Fibroblast of lung (primary cell): ENCODE data around the gene NUP43.

Experiments
- EZH2 ChIP-seq: IDR thresholded peaks from 2 replicates; pipeline ENCODE4 v1.5.1; 2012; ENCODE audit warnings: low read length, control low read depth, mild to moderate bottlenecking; ENCODE audit errors: missing control alignments
- TF ChIP-seq, protein P1 (sequence below), 2 donors: IDR thresholded peaks in 1 of 2; conservative IDR thresholded peaks in 1 of 2; 1 replicate in 1 of 2; 2 replicates in 1 of 2; pipeline ENCODE4 v1.5.1; 2011 to 2012; ENCODE audit warnings: low read length in 2 of 2, control low read depth in 1 of 2, inconsistent platforms in 1 of 2, low read depth in 1 of 2, mild to moderate bottlenecking in 1 of 2

DNA sequence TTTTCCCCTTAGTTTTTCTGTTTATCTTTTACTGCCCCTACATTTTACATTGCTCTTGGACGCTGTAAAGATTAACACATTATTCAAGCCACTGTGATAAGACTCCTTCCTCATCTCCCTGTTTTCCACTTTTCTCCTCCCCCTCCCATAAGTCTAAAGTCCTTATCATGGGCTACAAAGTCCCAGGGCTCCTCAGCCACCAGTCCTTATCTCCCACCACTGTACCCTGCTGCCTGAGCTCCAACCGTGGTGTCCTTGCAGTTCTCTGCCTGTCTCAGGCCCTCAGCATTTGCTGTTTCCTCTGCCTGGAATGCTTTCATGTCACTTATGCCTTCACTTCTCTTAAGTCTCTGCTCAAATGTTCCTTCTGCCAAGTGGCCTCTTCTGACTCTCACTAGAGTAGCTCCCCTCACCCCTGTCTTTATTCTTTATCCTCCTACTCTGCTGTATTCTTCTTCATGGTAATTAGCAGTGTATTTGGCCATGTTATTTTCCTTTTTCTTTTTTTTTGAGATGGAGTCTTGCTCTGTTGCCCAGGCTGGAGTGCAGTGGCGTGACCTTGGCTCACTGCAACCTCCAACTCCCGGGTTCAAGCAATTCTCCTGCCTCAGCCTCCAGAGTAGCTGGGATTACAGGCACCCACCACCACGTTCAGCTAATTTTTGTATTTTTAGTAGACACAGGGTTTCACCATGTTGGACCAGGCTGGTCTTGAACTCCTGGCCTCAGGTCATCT is 17.7 kb downstream of the NUP43 start:
- TF ChIP-seq, protein P1, sequence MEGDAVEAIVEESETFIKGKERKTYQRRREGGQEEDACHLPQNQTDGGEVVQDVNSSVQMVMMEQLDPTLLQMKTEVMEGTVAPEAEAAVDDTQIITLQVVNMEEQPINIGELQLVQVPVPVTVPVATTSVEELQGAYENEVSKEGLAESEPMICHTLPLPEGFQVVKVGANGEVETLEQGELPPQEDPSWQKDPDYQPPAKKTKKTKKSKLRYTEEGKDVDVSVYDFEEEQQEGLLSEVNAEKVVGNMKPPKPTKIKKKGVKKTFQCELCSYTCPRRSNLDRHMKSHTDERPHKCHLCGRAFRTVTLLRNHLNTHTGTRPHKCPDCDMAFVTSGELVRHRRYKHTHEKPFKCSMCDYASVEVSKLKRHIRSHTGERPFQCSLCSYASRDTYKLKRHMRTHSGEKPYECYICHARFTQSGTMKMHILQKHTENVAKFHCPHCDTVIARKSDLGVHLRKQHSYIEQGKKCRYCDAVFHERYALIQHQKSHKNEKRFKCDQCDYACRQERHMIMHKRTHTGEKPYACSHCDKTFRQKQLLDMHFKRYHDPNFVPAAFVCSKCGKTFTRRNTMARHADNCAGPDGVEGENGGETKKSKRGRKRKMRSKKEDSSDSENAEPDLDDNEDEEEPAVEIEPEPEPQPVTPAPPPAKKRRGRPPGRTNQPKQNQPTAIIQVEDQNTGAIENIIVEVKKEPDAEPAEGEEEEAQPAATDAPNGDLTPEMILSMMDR (conservative IDR thresholded peaks at IDR 0.05 in 1 of 2, IDR thresholded peaks at IDR 0.05 in 1 of 2; ENCODE audit: low read depth in 1 of 2, low read length in 2 of 2) = no peak
- TF ChIP-seq EZH2 = no peak
